ENCODE data around the gene NKTR. TPM values are rescaled to one million over a fixed set of nuclear protein-coding genes. Genes with fewer than 3 reads are reported as not detected.
A peak's percentile ranks its signal among the peaks of the same experiment; 100 is the strongest.

The NKTR gene
- total and polyA plus RNA-seq, 5 donors from 2014 or later, result 9.7 to 291 (median 11.2) TPM

- Mint-ChIP-seq H3K4me1 (peaks cover 0 to 9% (median 5%) of the 10 kb centered on the region in 4 donors), H3K9me3 (no peaks in the 10 kb centered on the region), H3K27ac (no peak overlapping the region), H3K27me3 (peaks cover 16% of the 10 kb centered on the region), H3K36me3 (no peaks in the 10 kb centered on the region), H3K4me3 (no peak overlapping the region)
- no peak for ATAC-seq (ENCODE audit: low read depth in 2 of 2)
- no peaks in the 10 kb centered on the region for H3K9me3 ChIP-seq (ENCODE audit: control insufficient read depth in 2 of 2, low read length in 2 of 2)
- H3K4me3 ChIP-seq (ENCODE audit: low read depth, low read length), result no peak overlapping the region
- H3K36me3 ChIP-seq (ENCODE audit: control insufficient read depth, insufficient read depth, low read length), result no peaks in the 10 kb centered on the region
- peaks cover 18% of the 10 kb centered on the region for H3K4me1 ChIP-seq (ENCODE audit: control insufficient read depth, insufficient read depth, low read length, poor library complexity, severe bottlenecking)
- H3K27me3 ChIP-seq (ENCODE audit: control insufficient read depth, insufficient read depth, low read length), result no peaks in the 10 kb centered on the region
- no peak overlapping the region for H3K27ac ChIP-seq (ENCODE audit: insufficient read depth, low read length, poor library complexity, severe bottlenecking)
- no peak for DNase-seq
Measured at GRCh38 chr3:42656680-42657610, 56.5 kb downstream of the NKTR start.

GRCh38 chr3:42657675-42658074 is 57.2 kb downstream of the NKTR start:
- H3K4me3 Mint-ChIP-seq, result peak overlapping the region in 1 of 4 donors; percentile 56
- H3K9me3 Mint-ChIP-seq, result no peaks in the 10 kb centered on the region
- Histone ChIP-seq H3K27ac (ENCODE audit: insufficient read depth, low read length, poor library complexity, severe bottlenecking) (no peak overlapping the region), H3K4me1 (ENCODE audit: control insufficient read depth, insufficient read depth, low read length, poor library complexity, severe bottlenecking) (peaks cover 15% of the 10 kb centered on the region), H3K27me3 (ENCODE audit: control insufficient read depth, insufficient read depth, low read length) (no peaks in the 10 kb centered on the region), H3K9me3 (ENCODE audit: control insufficient read depth in 2 of 2, low read length in 2 of 2) (no peaks in the 10 kb centered on the region), H3K36me3 (ENCODE audit: control insufficient read depth, insufficient read depth, low read length) (no peaks in the 10 kb centered on the region), H3K4me3 (ENCODE audit: low read depth, low read length) (no peak overlapping the region)
- H3K27me3 Mint-ChIP-seq, result peaks cover 11% of the 10 kb centered on the region
- no peak for DNase-seq
- peaks cover 0 to 9% (median 5%) of the 10 kb centered on the region in 4 donors for H3K4me1 Mint-ChIP-seq
- H3K36me3 Mint-ChIP-seq, result no peaks in the 10 kb centered on the region
- H3K27ac Mint-ChIP-seq, result no peak overlapping the region
- ATAC-seq (ENCODE audit: low read depth in 2 of 2), result no peak

- Histone ChIP-seq H3K4me1 (ENCODE audit: control insufficient read depth, insufficient read depth, low read length, poor library complexity, severe bottlenecking) (peaks cover 15% of the 10 kb centered on the region), H3K36me3 (ENCODE audit: control insufficient read depth, insufficient read depth, low read length) (no peaks in the 10 kb centered on the region), H3K4me3 (ENCODE audit: low read depth, low read length) (no peak overlapping the region), H3K27me3 (ENCODE audit: control insufficient read depth, insufficient read depth, low read length) (no peaks in the 10 kb centered on the region), H3K27ac (ENCODE audit: insufficient read depth, low read length, poor library complexity, severe bottlenecking) (no peak overlapping the region), H3K9me3 (ENCODE audit: control insufficient read depth in 2 of 2, low read length in 2 of 2) (no peaks in the 10 kb centered on the region)
- ATAC-seq (ENCODE audit: low read depth in 2 of 2), result no peak
- no peaks in the 10 kb centered on the region for H3K36me3 Mint-ChIP-seq
- no peaks in the 10 kb centered on the region for H3K9me3 Mint-ChIP-seq
- peaks cover 6% of the 10 kb centered on the region for H3K27me3 Mint-ChIP-seq
- H3K27ac Mint-ChIP-seq, result no peak overlapping the region
- H3K4me1 Mint-ChIP-seq, result peaks cover 0 to 6% (median 1%) of the 10 kb centered on the region in 4 donors
- no peak for DNase-seq
- peak overlapping the region in 1 of 4 donors; percentile 56 for H3K4me3 Mint-ChIP-seq
Measured at GRCh38 chr3:42658091-42658770, 57.7 kb downstream of the NKTR start.

DNA sequence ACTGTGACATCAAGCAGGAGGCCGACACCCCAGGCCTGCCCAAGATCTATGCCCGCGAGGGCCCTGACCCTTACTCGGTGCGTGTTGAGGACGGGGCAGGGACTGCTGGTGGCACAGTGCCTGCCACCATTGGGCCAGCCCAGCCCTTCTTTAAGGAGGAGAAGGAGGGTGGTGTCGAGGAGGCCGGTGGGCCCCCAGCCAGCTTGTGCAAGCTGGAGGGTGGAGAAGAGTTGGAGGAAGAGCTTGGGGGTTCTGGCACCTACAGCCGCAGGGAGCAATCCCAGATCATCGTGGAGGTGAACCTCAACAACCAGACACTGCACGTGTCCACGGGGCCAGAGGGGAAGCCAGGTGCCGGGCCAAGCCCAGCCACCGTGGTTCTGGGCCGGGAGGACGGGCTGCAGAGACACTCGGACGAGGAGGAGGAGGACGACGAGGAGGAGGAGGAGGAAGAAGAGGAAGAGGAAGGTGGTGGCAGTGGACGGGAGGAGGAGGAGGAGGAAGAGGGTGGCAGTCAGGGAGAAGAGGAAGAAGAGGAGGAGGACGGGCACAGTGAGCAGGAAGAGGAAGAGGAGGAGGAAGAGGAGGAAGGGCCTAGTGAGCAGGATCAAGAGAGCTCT is 58.4 kb downstream of the NKTR start:
- Histone ChIP-seq H3K4me3 (ENCODE audit: low read depth, low read length) (no peak overlapping the region), H3K9me3 (ENCODE audit: control insufficient read depth in 2 of 2, low read length in 2 of 2) (no peaks in the 10 kb centered on the region), H3K27me3 (ENCODE audit: control insufficient read depth, insufficient read depth, low read length) (no peaks in the 10 kb centered on the region), H3K4me1 (ENCODE audit: control insufficient read depth, insufficient read depth, low read length, poor library complexity, severe bottlenecking) (peaks cover 9% of the 10 kb centered on the region), H3K27ac (ENCODE audit: insufficient read depth, low read length, poor library complexity, severe bottlenecking) (no peak overlapping the region), H3K36me3 (ENCODE audit: control insufficient read depth, insufficient read depth, low read length) (no peaks in the 10 kb centered on the region)
- H3K9me3 Mint-ChIP-seq, result no peaks in the 10 kb centered on the region
- H3K36me3 Mint-ChIP-seq, result no peaks in the 10 kb centered on the region
- peaks cover 0 to 2% (median under 1%) of the 10 kb centered on the region in 4 donors for H3K4me1 Mint-ChIP-seq
- H3K4me3 Mint-ChIP-seq, result no peak overlapping the region
- H3K27me3 Mint-ChIP-seq, result peaks cover 1% of the 10 kb centered on the region
- H3K27ac Mint-ChIP-seq, result no peak overlapping the region
- DNase-seq (no peak), ATAC-seq (ENCODE audit: low read depth in 2 of 2) (no peak)

DNA sequence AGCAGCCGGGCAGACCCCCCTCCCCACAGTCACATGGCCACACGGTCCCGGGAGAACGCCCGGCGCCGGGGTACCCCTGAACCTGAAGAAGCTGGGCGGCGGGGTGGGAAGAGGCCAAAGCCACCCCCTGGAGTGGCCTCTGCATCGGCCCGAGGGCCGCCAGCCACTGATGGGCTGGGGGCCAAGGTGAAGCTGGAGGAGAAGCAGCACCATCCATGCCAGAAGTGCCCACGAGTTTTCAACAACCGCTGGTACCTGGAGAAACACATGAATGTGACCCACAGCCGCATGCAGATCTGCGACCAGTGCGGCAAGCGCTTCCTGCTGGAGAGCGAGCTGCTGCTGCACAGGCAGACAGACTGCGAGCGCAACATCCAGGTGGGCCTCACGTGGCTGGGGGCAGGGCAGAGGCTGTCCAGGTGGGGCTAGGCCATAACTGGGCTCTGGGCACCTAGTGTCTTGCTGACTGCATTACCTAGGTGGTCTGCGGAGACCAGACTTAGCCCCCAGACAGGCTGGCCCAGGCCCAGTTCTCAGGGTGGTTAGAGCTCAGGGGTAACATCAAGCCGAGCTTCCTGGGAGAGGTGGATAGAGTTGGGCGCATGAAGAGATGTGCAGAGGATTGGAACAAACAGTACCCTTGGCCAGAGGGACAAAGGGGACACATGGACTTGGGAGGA is 59.1 kb downstream of the NKTR start:
- peak overlapping the region in 1 of 3 donors; percentile 75 for H3K27ac Mint-ChIP-seq
- peaks cover 0 to 2% (median under 1%) of the 10 kb centered on the region in 4 donors for H3K4me1 Mint-ChIP-seq
- Histone ChIP-seq H3K27ac (ENCODE audit: insufficient read depth, low read length, poor library complexity, severe bottlenecking) (no peak overlapping the region), H3K4me3 (ENCODE audit: low read depth, low read length) (no peak overlapping the region), H3K9me3 (ENCODE audit: control insufficient read depth in 2 of 2, low read length in 2 of 2) (no peaks in the 10 kb centered on the region), H3K4me1 (ENCODE audit: control insufficient read depth, insufficient read depth, low read length, poor library complexity, severe bottlenecking) (peaks cover 6% of the 10 kb centered on the region), H3K36me3 (ENCODE audit: control insufficient read depth, insufficient read depth, low read length) (no peaks in the 10 kb centered on the region), H3K27me3 (ENCODE audit: control insufficient read depth, insufficient read depth, low read length) (no peaks in the 10 kb centered on the region)
- H3K4me3 Mint-ChIP-seq, result no peak overlapping the region
- no peaks in the 10 kb centered on the region for H3K9me3 Mint-ChIP-seq
- no peak for DNase-seq
- no peak for ATAC-seq (ENCODE audit: low read depth in 2 of 2)
- no peaks in the 10 kb centered on the region for H3K36me3 Mint-ChIP-seq
- no peaks in the 10 kb centered on the region for H3K27me3 Mint-ChIP-seq

- DNase-seq (no peak), ATAC-seq (ENCODE audit: low read depth in 2 of 2) (no peak)
- no peaks in the 10 kb centered on the region for H3K27me3 ChIP-seq (ENCODE audit: control insufficient read depth, insufficient read depth, low read length)
- Mint-ChIP-seq H3K9me3 (no peaks in the 10 kb centered on the region), H3K36me3 (no peaks in the 10 kb centered on the region), H3K4me1 (peaks cover 0 to 2% (median under 1%) of the 10 kb centered on the region in 4 donors), H3K4me3 (no peak overlapping the region), H3K27ac (peak overlapping the region in 1 of 3 donors; percentile 75), H3K27me3 (no peaks in the 10 kb centered on the region)
- H3K4me1 ChIP-seq (ENCODE audit: control insufficient read depth, insufficient read depth, low read length, poor library complexity, severe bottlenecking), result no peaks in the 10 kb centered on the region
- H3K36me3 ChIP-seq (ENCODE audit: control insufficient read depth, insufficient read depth, low read length), result no peaks in the 10 kb centered on the region
- H3K4me3 ChIP-seq (ENCODE audit: low read depth, low read length), result no peak overlapping the region
- H3K9me3 ChIP-seq (ENCODE audit: control insufficient read depth in 2 of 2, low read length in 2 of 2), result no peaks in the 10 kb centered on the region
- no peak overlapping the region for H3K27ac ChIP-seq (ENCODE audit: insufficient read depth, low read length, poor library complexity, severe bottlenecking)
Measured at GRCh38 chr3:42660131-42660715, 59.7 kb downstream of the NKTR start.

DNA sequence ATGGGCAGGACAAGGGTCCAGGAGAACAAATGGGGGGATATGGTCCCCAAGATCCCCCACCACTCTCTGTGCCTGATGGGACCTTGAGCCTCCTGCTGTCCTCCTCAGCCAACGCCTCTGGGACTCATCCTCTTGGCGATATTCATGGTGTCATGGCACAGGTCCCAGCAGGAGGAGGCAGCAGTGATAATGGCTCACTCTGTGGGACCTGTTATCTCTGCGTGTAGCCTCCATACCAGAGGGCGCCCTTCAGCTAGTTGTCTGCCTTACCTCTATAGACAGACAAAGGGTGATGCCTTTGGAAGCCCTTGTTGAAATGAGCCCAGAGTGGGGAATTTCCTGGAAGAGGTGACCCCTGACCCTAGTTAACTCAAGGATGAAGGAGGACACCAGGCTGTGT is 60.4 kb downstream of the NKTR start:
- H3K27me3 ChIP-seq (ENCODE audit: control insufficient read depth, insufficient read depth, low read length), result no peaks in the 10 kb centered on the region
- H3K4me3 ChIP-seq (ENCODE audit: low read depth, low read length), result no peak overlapping the region
- ATAC-seq (ENCODE audit: low read depth in 2 of 2), result no peak
- H3K4me3 Mint-ChIP-seq, result no peak overlapping the region
- H3K36me3 ChIP-seq (ENCODE audit: control insufficient read depth, insufficient read depth, low read length), result no peaks in the 10 kb centered on the region
- no peaks in the 10 kb centered on the region for H3K27me3 Mint-ChIP-seq
- H3K36me3 Mint-ChIP-seq, result no peaks in the 10 kb centered on the region
- peak in 1 of 3 donors; percentile 39 for DNase-seq
- H3K27ac ChIP-seq (ENCODE audit: insufficient read depth, low read length, poor library complexity, severe bottlenecking), result no peak overlapping the region
- no peak overlapping the region for H3K27ac Mint-ChIP-seq
- H3K4me1 Mint-ChIP-seq, result peaks cover 0 to 2% (median under 1%) of the 10 kb centered on the region in 4 donors
- no peaks in the 10 kb centered on the region for H3K4me1 ChIP-seq (ENCODE audit: control insufficient read depth, insufficient read depth, low read length, poor library complexity, severe bottlenecking)
- H3K9me3 Mint-ChIP-seq, result no peaks in the 10 kb centered on the region
- H3K9me3 ChIP-seq (ENCODE audit: control insufficient read depth in 2 of 2, low read length in 2 of 2), result no peaks in the 10 kb centered on the region

Measured in CD4-positive, CD25-positive, alpha-beta regulatory T cell (primary cell).